Measurements from ENCODE around the gene SEMA6A.

SEMA6A gene

GRCh38 chr5:116598911-116599310 lies 24.3 kb upstream of the SEMA6A start:
- peaks cover 11% of the 10 kb centered on the region for H3K4me1 ChIP-seq (ENCODE audit: control insufficient read depth, insufficient read depth, low read length)
- no peak overlapping the region for H3K4me3 ChIP-seq (ENCODE audit: low read length)
- no peak overlapping the region for H3K9ac ChIP-seq (ENCODE audit: low read length)
- DNase-seq (ENCODE audit: low read depth), result no peak
- no peaks in the 10 kb centered on the region for H3K36me3 ChIP-seq (ENCODE audit: control insufficient read depth, insufficient read depth, low read length, severe bottlenecking)
- H3K27me3 ChIP-seq (replicated peaks; ENCODE audit: control insufficient read depth, insufficient read depth, low read length), result no peaks in the 10 kb centered on the region
- H3K9me3 ChIP-seq (ENCODE audit: control insufficient read depth, low read length), result no peaks in the 10 kb centered on the region

DNA sequence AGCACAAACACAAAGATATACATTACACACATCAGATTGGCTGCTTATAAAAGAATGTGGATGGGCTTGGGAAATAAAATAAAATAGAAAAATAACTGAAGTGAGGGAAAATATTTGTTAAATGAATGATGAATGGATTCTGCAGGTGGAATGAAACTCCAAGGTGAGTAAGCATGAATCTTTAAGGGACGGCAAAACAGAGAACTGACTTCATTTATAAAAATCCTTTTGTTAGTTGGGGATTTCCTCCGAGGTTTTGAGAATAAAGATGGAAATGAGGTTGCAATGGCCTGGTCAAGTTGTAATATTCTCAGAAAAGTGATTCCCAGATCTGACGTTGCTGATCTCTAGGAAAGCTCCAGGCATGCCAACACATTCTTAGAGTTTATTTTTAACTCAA lies 20.9 kb upstream of the SEMA6A start:
- Histone ChIP-seq H3K9me3 (ENCODE audit: control insufficient read depth, low read length) (no peaks in the 10 kb centered on the region), H3K4me3 (ENCODE audit: low read length) (no peak overlapping the region), H3K27me3 (replicated peaks; ENCODE audit: control insufficient read depth, insufficient read depth, low read length) (no peaks in the 10 kb centered on the region), H3K9ac (ENCODE audit: low read length) (no peak overlapping the region), H3K36me3 (ENCODE audit: control insufficient read depth, insufficient read depth, low read length, severe bottlenecking) (no peaks in the 10 kb centered on the region), H3K4me1 (ENCODE audit: control insufficient read depth, insufficient read depth, low read length) (peaks cover 2% of the 10 kb centered on the region)
- DNase-seq (ENCODE audit: low read depth), result no peak

DNA sequence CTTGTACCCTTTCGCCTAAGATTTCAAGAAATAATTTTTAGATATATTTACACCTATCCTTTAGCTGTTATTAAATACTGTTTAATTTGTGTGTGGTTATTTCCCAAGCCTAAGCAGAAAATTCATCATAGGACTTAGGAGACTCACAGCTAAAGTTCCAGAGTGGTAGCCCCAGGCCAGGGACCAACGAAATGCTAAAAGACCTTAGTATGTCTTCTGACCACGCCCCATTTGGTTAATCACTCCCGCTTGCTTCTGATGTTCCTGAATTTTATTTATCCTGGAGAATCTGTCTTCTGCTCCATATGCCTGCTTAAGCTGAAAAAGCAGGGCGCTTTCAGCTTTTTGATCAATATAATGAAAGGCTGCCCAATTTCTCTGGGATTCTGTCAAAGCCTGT lies 18.7 kb upstream of the SEMA6A start:
- Histone ChIP-seq H3K9ac (ENCODE audit: low read length) (no peak overlapping the region), H3K9me3 (ENCODE audit: control insufficient read depth, low read length) (no peaks in the 10 kb centered on the region), H3K27me3 (replicated peaks; ENCODE audit: control insufficient read depth, insufficient read depth, low read length) (no peaks in the 10 kb centered on the region), H3K4me3 (ENCODE audit: low read length) (no peak overlapping the region), H3K36me3 (ENCODE audit: control insufficient read depth, insufficient read depth, low read length, severe bottlenecking) (no peaks in the 10 kb centered on the region), H3K4me1 (ENCODE audit: control insufficient read depth, insufficient read depth, low read length) (no peaks in the 10 kb centered on the region)
- DNase-seq (ENCODE audit: low read depth), result no peak

DNA sequence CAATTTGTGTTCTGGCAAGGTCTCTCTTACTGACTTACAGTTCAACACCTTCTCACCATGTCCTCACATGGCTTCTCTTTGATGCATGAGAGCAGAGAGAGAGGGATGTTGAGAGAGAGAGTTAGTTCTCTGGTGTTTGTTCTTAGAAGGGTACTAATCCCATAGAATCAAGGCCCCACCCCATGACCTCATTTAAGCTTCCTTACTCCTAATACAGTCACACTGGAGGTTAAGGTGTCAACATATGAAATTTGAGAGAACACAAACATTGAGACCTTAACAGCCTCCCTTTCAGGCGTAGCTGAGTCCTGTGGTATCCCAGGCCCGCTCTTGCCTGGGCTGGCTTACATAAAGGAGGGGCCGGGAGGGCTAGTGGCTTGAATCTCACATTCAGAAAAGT lies 10.6 kb upstream of the SEMA6A start:
- DNase-seq (ENCODE audit: low read depth), result no peak
- Histone ChIP-seq H3K9ac (ENCODE audit: low read length) (no peak overlapping the region), H3K9me3 (ENCODE audit: control insufficient read depth, low read length) (no peaks in the 10 kb centered on the region), H3K4me1 (ENCODE audit: control insufficient read depth, insufficient read depth, low read length) (no peaks in the 10 kb centered on the region), H3K36me3 (ENCODE audit: control insufficient read depth, insufficient read depth, low read length, severe bottlenecking) (no peaks in the 10 kb centered on the region), H3K4me3 (ENCODE audit: low read length) (no peak overlapping the region), H3K27me3 (replicated peaks; ENCODE audit: control insufficient read depth, insufficient read depth, low read length) (no peaks in the 10 kb centered on the region)

- Histone ChIP-seq H3K27me3 (replicated peaks; ENCODE audit: control insufficient read depth, insufficient read depth, low read length) (no peaks in the 10 kb centered on the region), H3K4me1 (ENCODE audit: control insufficient read depth, insufficient read depth, low read length) (no peaks in the 10 kb centered on the region)
- DNase-seq (ENCODE audit: low read depth), result no peak
These were observed 9.2 kb upstream of the SEMA6A start for GRCh38 chr5:116583862-116584222.

GRCh38 chr5:116583085-116583861 lies 8.7 kb upstream of the SEMA6A start:
- Histone ChIP-seq H3K4me3 (ENCODE audit: low read length) (no peak overlapping the region), H3K36me3 (ENCODE audit: control insufficient read depth, insufficient read depth, low read length, severe bottlenecking) (no peaks in the 10 kb centered on the region), H3K9ac (ENCODE audit: low read length) (no peak overlapping the region), H3K4me1 (ENCODE audit: control insufficient read depth, insufficient read depth, low read length) (no peaks in the 10 kb centered on the region), H3K9me3 (ENCODE audit: control insufficient read depth, low read length) (no peaks in the 10 kb centered on the region), H3K27me3 (replicated peaks; ENCODE audit: control insufficient read depth, insufficient read depth, low read length) (no peaks in the 10 kb centered on the region)
- no peak for DNase-seq (ENCODE audit: low read depth)

More at GRCh38 chr5:116583862-116584222, 9.2 kb upstream of the SEMA6A start:
- no peak overlapping the region for H3K9ac ChIP-seq (ENCODE audit: low read length)
- no peak overlapping the region for H3K4me3 ChIP-seq (ENCODE audit: low read length)
- H3K36me3 ChIP-seq (ENCODE audit: control insufficient read depth, insufficient read depth, low read length, severe bottlenecking), result no peaks in the 10 kb centered on the region
- no peaks in the 10 kb centered on the region for H3K9me3 ChIP-seq (ENCODE audit: control insufficient read depth, low read length)

- no peak overlapping the region for H3K4me3 ChIP-seq (ENCODE audit: low read length)
- peaks cover 11% of the 10 kb centered on the region for H3K27me3 ChIP-seq (replicated peaks; ENCODE audit: control insufficient read depth, insufficient read depth, low read length)
- no peaks in the 10 kb centered on the region for H3K4me1 ChIP-seq (ENCODE audit: control insufficient read depth, insufficient read depth, low read length)
- H3K9ac ChIP-seq (ENCODE audit: low read length), result no peak overlapping the region
- H3K36me3 ChIP-seq (ENCODE audit: control insufficient read depth, insufficient read depth, low read length, severe bottlenecking), result no peaks in the 10 kb centered on the region
- no peak for DNase-seq (ENCODE audit: low read depth)
- no peaks in the 10 kb centered on the region for H3K9me3 ChIP-seq (ENCODE audit: control insufficient read depth, low read length)
These were observed 7.3 kb upstream of the SEMA6A start for GRCh38 chr5:116581910-116582309.

- Histone ChIP-seq H3K9me3 (ENCODE audit: control insufficient read depth, low read length) (no peaks in the 10 kb centered on the region), H3K36me3 (ENCODE audit: control insufficient read depth, insufficient read depth, low read length, severe bottlenecking) (no peaks in the 10 kb centered on the region), H3K4me1 (ENCODE audit: control insufficient read depth, insufficient read depth, low read length) (peaks cover 13% of the 10 kb centered on the region), H3K4me3 (ENCODE audit: low read length) (no peak overlapping the region), H3K27me3 (replicated peaks; ENCODE audit: control insufficient read depth, insufficient read depth, low read length) (peaks cover 23% of the 10 kb centered on the region), H3K9ac (ENCODE audit: low read length) (no peak overlapping the region)
- no peak for DNase-seq (ENCODE audit: low read depth)
These were observed 4.5 kb upstream of the SEMA6A start for GRCh38 chr5:116579144-116579543.

GRCh38 chr5:116578676-116579075 lies 4.1 kb upstream of the SEMA6A start:
- H3K4me1 ChIP-seq (ENCODE audit: control insufficient read depth, insufficient read depth, low read length), result peaks cover 16% of the 10 kb centered on the region
- H3K9ac ChIP-seq (ENCODE audit: low read length), result no peak overlapping the region
- no peaks in the 10 kb centered on the region for H3K9me3 ChIP-seq (ENCODE audit: control insufficient read depth, low read length)
- H3K36me3 ChIP-seq (ENCODE audit: control insufficient read depth, insufficient read depth, low read length, severe bottlenecking), result no peaks in the 10 kb centered on the region
- peaks cover 28% of the 10 kb centered on the region for H3K27me3 ChIP-seq (replicated peaks; ENCODE audit: control insufficient read depth, insufficient read depth, low read length)
- no peak for DNase-seq (ENCODE audit: low read depth)
- no peak overlapping the region for H3K4me3 ChIP-seq (ENCODE audit: low read length)

GRCh38 chr5:116577064-116577788 lies 2.6 kb upstream of the SEMA6A start:
- Histone ChIP-seq H3K4me1 (ENCODE audit: control insufficient read depth, insufficient read depth, low read length) (peaks cover 23% of the 10 kb centered on the region), H3K4me3 (ENCODE audit: low read length) (no peak overlapping the region), H3K36me3 (ENCODE audit: control insufficient read depth, insufficient read depth, low read length, severe bottlenecking) (no peaks in the 10 kb centered on the region), H3K9me3 (ENCODE audit: control insufficient read depth, low read length) (no peaks in the 10 kb centered on the region), H3K9ac (ENCODE audit: low read length) (no peak overlapping the region), H3K27me3 (replicated peaks; ENCODE audit: control insufficient read depth, insufficient read depth, low read length) (peaks cover 42% of the 10 kb centered on the region)
- no peak for DNase-seq (ENCODE audit: low read depth)

DNA sequence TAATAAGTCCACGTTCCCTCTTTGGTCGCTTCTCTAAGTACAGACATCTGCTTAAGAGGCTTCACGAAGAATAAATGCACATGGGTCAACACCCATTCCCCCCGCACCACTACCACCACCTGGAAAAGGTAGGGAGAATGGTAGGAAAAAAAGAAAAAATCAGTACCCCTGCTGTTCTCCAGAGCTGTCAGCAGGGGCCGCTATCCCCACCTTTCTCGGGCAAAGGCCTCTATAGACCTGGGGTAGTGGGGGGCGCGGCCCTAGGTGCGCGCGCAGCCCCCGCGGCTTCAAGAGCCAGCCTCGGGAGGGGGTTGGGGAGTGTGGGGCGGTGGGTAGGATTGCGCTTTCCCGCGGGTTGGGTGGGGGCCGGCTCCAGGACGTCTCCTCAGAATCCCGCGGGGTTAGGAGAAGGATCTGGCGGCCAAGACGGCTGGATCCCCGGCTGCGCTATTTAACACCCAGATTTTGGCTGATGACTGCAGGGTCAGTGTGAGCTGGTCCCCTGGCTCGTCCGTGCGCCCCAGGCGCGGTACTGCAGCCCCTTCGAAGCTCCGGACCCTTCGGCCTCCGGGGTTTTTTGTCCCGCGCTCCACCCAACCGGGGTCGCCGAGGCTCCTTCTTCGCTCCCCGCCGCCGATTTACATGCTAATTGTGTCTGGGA lies 1.6 kb upstream of the SEMA6A start:
- Histone ChIP-seq H3K4me1 (ENCODE audit: control insufficient read depth, insufficient read depth, low read length) (peaks cover 23% of the 10 kb centered on the region), H3K9me3 (ENCODE audit: control insufficient read depth, low read length) (no peaks in the 10 kb centered on the region), H3K4me3 (ENCODE audit: low read length) (peak overlapping the region; percentile 87), H3K9ac (ENCODE audit: low read length) (no peak overlapping the region), H3K36me3 (ENCODE audit: control insufficient read depth, insufficient read depth, low read length, severe bottlenecking) (no peaks in the 10 kb centered on the region), H3K27me3 (replicated peaks; ENCODE audit: control insufficient read depth, insufficient read depth, low read length) (peaks cover 49% of the 10 kb centered on the region)
- peak; percentile 63 for DNase-seq (ENCODE audit: low read depth)
